Fibroblast of lung (primary cell): Measurements from ENCODE around the gene NUDT22. TPM values are rescaled to one million over a fixed set of nuclear protein-coding genes. Genes with fewer than 3 reads are reported as not detected.

Experiments used
- DNase-seq, 2 donors: peaks; one replicate each; pipeline versions ENCODE4 v3.0.0 to v3.0.0-alpha.2; 2010; ENCODE audit warnings: low read depth in 2 of 2
- H2AFZ ChIP-seq: 2 replicates; pipeline ENCODE4 v1.5.1; 2012; ENCODE audit warnings: low read length, control low read depth, inconsistent platforms
- H3K27ac ChIP-seq: 2 replicates; pipeline ENCODE4 v1.5.1; 2011; ENCODE audit warnings: low read length, control low read depth; ENCODE audit not compliant: insufficient read depth
- H3K27me3 ChIP-seq: 2 replicates; pipeline ENCODE4 v1.5.1; 2011; ENCODE audit warnings: mild to moderate bottlenecking, low read length; ENCODE audit not compliant: control insufficient read depth, insufficient read depth
- H3K36me3 ChIP-seq: 2 replicates; pipeline ENCODE4 v1.5.1; 2011; ENCODE audit warnings: low read length; ENCODE audit not compliant: control insufficient read depth, insufficient read depth
- H3K4me1 ChIP-seq: 2 replicates; pipeline ENCODE4 v1.5.1; 2011; ENCODE audit warnings: low read length; ENCODE audit not compliant: control insufficient read depth, insufficient read depth; ENCODE audit errors: extremely low read depth
- H3K4me2 ChIP-seq: 2 replicates; pipeline ENCODE4 v1.5.1; 2011; ENCODE audit warnings: low read length, control low read depth; ENCODE audit not compliant: insufficient read depth; ENCODE audit errors: extremely low read depth
- H3K4me3 ChIP-seq, 4 experiments: fragments of 200-600 bp in 1 of 4; sonication (generic) in 1 of 4; replicated peaks in 1 of 4; 2 replicates each; pipeline ENCODE4 v1.5.1; 2011 to 2016; ENCODE audit warnings: low read length in 4 of 4, low read depth in 3 of 4, mild to moderate bottlenecking in 3 of 4, control low read depth in 2 of 4, inconsistent platforms in 1 of 4, mixed read lengths in 1 of 4; ENCODE audit not compliant: insufficient read depth in 1 of 4; ENCODE audit errors: control extremely low read depth in 1 of 4
- H3K79me2 ChIP-seq: 2 replicates; pipeline ENCODE4 v1.5.1; 2012; ENCODE audit warnings: mild to moderate bottlenecking, low read length, inconsistent platforms; ENCODE audit not compliant: control insufficient read depth, insufficient read depth
- H3K9ac ChIP-seq: 2 replicates; pipeline ENCODE4 v1.5.1; 2011; ENCODE audit warnings: mild to moderate bottlenecking, low read length, control low read depth; ENCODE audit not compliant: insufficient read depth
- H3K9me3 ChIP-seq: 2 replicates; pipeline ENCODE4 v1.5.1; 2012; ENCODE audit warnings: low read depth, low read length; ENCODE audit not compliant: control insufficient read depth, insufficient read depth
- H4K20me1 ChIP-seq: 2 replicates; pipeline ENCODE4 v1.5.1; 2011; ENCODE audit warnings: low read length; ENCODE audit not compliant: control insufficient read depth, insufficient read depth; ENCODE audit errors: extremely low read depth
- EZH2 ChIP-seq: IDR thresholded peaks from 2 replicates; pipeline ENCODE4 v1.5.1; 2012; ENCODE audit warnings: low read length, control low read depth, mild to moderate bottlenecking; ENCODE audit errors: missing control alignments
- polyA plus RNA-seq, 2 donors: library from polyadenylated mRNA; depleted of rRNA in 1 of 2; stranded (reverse) in 1 of 2; unstranded in 1 of 2; fragments of >200 nt; gene quantifications; 2 replicates each; pipeline ENCODE4 v1.2.1, GENCODE V29; 2011 to 2012; ENCODE audit warnings: missing spikeins in 1 of 2
- total RNA-seq: library from RNA; depleted of rRNA; stranded (reverse); fragments of >200 nt; gene quantifications from 2 replicates; pipeline ENCODE4 v1.2.1, GENCODE V29; 2014
- TF ChIP-seq, protein P1 (sequence below), 2 donors: IDR thresholded peaks in 1 of 2; conservative IDR thresholded peaks in 1 of 2; 1 replicate in 1 of 2; 2 replicates in 1 of 2; pipeline ENCODE4 v1.5.1; 2011 to 2012; ENCODE audit warnings: low read length in 2 of 2, control low read depth in 1 of 2, inconsistent platforms in 1 of 2, low read depth in 1 of 2, mild to moderate bottlenecking in 1 of 2

NUDT22 gene
- total and polyA plus RNA-seq, 2 donors (not counting 1 experiment from before 2014, with no cell fraction given) = 18.5 to 71.5 TPM

DNA sequence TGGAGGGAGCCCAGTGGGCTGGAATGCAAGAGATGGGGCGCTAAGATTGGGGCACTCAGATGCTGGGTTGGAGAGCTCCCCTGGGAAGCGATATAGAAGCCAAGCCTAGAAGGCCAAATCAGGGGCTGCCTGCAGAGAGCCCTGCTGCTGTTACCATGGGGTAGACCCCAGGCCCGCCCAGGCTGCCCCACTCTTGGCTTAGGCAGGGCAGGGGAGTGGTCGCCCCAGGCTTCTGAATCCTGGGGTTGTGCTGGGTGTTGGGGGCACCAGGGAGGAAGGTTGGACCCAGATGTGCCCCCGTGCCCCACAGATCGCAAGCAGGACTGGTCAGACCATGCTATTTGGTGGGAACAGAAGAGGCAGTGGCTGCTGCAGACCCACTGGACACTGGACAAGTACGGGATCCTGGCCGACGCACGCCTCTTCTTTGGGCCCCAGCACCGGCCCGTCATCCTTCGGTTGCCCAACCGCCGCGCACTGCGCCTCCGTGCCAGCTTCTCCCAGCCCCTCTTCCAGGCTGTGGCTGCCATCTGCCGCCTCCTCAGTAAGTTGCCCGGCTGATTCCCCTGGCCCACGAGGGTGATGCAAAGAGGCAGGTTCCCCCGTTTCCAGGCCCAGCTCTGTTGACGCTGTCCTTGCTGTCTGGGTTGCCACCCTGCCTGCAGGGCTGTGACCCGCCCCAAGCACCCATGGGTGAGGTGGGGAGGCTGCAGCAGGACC is 15.6 kb upstream of the NUDT22 start:
- Histone ChIP-seq H2AFZ (no peak overlapping the region), H3K27me3 (no peaks in the 10 kb centered on the region), H4K20me1 (no peaks in the 10 kb centered on the region), H3K27ac (no peak overlapping the region), H3K36me3 (peaks cover 13% of the 10 kb centered on the region), H3K4me2 (no peak overlapping the region), H3K9me3 (no peaks in the 10 kb centered on the region), H3K4me1 (peaks cover 19% of the 10 kb centered on the region), H3K4me3 (no peak overlapping the region), H3K79me2 (no peaks in the 10 kb centered on the region), H3K9ac (no peak overlapping the region)
- no peak for TF ChIP-seq EZH2
- TF ChIP-seq, protein P1, sequence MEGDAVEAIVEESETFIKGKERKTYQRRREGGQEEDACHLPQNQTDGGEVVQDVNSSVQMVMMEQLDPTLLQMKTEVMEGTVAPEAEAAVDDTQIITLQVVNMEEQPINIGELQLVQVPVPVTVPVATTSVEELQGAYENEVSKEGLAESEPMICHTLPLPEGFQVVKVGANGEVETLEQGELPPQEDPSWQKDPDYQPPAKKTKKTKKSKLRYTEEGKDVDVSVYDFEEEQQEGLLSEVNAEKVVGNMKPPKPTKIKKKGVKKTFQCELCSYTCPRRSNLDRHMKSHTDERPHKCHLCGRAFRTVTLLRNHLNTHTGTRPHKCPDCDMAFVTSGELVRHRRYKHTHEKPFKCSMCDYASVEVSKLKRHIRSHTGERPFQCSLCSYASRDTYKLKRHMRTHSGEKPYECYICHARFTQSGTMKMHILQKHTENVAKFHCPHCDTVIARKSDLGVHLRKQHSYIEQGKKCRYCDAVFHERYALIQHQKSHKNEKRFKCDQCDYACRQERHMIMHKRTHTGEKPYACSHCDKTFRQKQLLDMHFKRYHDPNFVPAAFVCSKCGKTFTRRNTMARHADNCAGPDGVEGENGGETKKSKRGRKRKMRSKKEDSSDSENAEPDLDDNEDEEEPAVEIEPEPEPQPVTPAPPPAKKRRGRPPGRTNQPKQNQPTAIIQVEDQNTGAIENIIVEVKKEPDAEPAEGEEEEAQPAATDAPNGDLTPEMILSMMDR (conservative IDR thresholded peaks at IDR 0.05 in 1 of 2, IDR thresholded peaks at IDR 0.05 in 1 of 2; ENCODE audit: low read depth in 1 of 2, low read length in 2 of 2) = no peak
- no peak for DNase-seq

DNA sequence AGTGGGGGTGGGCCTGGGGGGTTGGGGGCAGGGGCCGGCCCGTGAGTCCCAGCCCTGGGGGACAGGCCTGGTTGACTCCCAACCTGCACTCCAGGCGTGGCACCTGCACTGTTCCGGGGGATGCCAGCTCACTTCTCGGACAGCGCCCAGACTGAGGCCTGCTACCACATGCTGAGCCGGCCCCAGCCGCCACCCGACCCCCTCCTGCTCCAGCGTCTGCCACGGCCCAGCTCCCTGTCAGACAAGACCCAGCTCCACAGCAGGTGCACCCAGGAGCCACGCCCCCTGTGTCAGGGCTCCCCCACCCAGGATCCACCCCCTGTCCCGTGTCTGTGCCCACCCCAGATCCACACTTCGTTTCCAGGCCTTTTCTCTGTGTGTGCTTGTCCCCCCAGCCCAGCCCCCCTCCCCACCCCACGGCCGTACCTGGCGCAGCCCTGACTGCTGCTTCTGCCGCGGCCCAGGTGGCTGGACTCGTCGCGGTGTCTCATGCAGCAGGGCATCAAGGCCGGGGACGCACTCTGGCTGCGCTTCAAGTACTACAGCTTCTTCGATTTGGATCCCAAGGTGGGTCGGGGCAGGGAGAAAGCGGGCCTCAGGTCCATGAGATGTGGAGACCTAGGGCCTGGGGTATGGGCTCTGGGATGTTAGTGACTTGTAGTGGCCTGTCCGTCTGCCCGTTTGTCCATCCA is 14.7 kb upstream of the NUDT22 start:
- H3K27ac ChIP-seq = no peak overlapping the region
- no peaks in the 10 kb centered on the region for H3K9me3 ChIP-seq
- H3K4me2 ChIP-seq = no peak overlapping the region
- H3K4me3 ChIP-seq = no peak overlapping the region
- TF ChIP-seq, protein P1 (conservative IDR thresholded peaks at IDR 0.05 in 1 of 2, IDR thresholded peaks at IDR 0.05 in 1 of 2; ENCODE audit: low read depth in 1 of 2, low read length in 2 of 2) = no peak
- no peaks in the 10 kb centered on the region for H3K27me3 ChIP-seq
- H3K79me2 ChIP-seq = no peaks in the 10 kb centered on the region
- H3K9ac ChIP-seq = no peak overlapping the region
- H3K4me1 ChIP-seq = peaks cover 19% of the 10 kb centered on the region
- H3K36me3 ChIP-seq = peaks cover 7% of the 10 kb centered on the region
- DNase-seq = no peak
- no peaks in the 10 kb centered on the region for H4K20me1 ChIP-seq
- no peak overlapping the region for H2AFZ ChIP-seq

DNA sequence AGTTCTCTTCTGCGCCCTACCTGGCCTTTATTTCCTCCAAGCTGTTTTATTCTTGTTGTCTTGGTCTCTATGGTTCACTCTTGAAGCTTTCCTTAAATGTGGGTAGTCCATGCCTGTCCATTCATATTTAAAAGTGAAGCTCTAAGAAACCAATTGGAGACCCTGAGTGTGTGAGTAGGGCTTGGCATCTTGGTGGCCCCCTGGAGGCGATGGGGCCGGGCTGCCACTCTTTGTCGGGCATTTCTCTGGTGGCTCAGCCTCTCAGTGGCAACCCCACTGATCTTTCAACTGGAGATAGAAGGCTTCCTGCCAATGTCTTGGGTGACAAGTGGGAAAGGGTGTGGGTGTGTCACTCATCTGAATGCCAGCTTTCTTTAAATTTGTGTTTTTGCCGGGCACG is 9.2 kb upstream of the NUDT22 start:
- H3K4me3 ChIP-seq = no peak overlapping the region
- H3K27ac ChIP-seq = no peak overlapping the region
- H3K4me1 ChIP-seq = peaks cover 4% of the 10 kb centered on the region
- TF ChIP-seq, protein P1 (conservative IDR thresholded peaks at IDR 0.05 in 1 of 2, IDR thresholded peaks at IDR 0.05 in 1 of 2; ENCODE audit: low read depth in 1 of 2, low read length in 2 of 2) = no peak
- no peak overlapping the region for H2AFZ ChIP-seq
- peaks cover 6% of the 10 kb centered on the region for H3K36me3 ChIP-seq
- H3K79me2 ChIP-seq = no peaks in the 10 kb centered on the region
- no peak overlapping the region for H3K9ac ChIP-seq
- DNase-seq = no peak
- H4K20me1 ChIP-seq = no peaks in the 10 kb centered on the region
- no peaks in the 10 kb centered on the region for H3K9me3 ChIP-seq
- no peak overlapping the region for H3K4me2 ChIP-seq
- no peaks in the 10 kb centered on the region for H3K27me3 ChIP-seq
